Neural crest cell (in vitro differentiated cells): Measurements from ENCODE around the gene DUSP1. TPM values are rescaled to one million over a fixed set of nuclear protein-coding genes. Genes with fewer than 3 reads are reported as not detected.

Source experiments
- DNase-seq: peaks from one replicate; pipeline ENCODE4 v3.0.0; 2021; ENCODE audit warnings: low read depth, mixed read lengths, low spot score
- H3K27ac Mint-ChIP-seq: one replicate; pipeline ENCODE4 v1.8.0; 2021; ENCODE audit warnings: mild to moderate bottlenecking, mixed read lengths; ENCODE audit not compliant: unreplicated experiment
- H3K27me3 Mint-ChIP-seq: 2 replicates; pipeline ENCODE4 v1.8.0; 2021; ENCODE audit warnings: low read depth, mild to moderate bottlenecking, mixed read lengths
- H3K36me3 Mint-ChIP-seq: 2 replicates; pipeline ENCODE4 v1.8.0; 2021; ENCODE audit warnings: low read depth, mild to moderate bottlenecking, mixed read lengths
- H3K4me1 Mint-ChIP-seq: 2 replicates; pipeline ENCODE4 v1.8.0; 2021; ENCODE audit warnings: mixed read lengths
- H3K4me3 Mint-ChIP-seq: one replicate; pipeline ENCODE4 v1.8.0; 2021; ENCODE audit warnings: mild to moderate bottlenecking, mixed read lengths
- H3K9me3 Mint-ChIP-seq: 2 replicates; pipeline ENCODE4 v1.8.0; 2021; ENCODE audit warnings: mixed read lengths
- CTCF ChIP-seq: fragments of 200-600 bp; sonication (generic); conservative IDR thresholded peaks from 2 replicates; pipeline ENCODE4 v1.5.0; 2021; ENCODE audit warnings: antibody characterized with exemption, mild to moderate bottlenecking
- total RNA-seq: library from RNA; stranded (reverse); gene quantifications from 2 replicates; pipeline ENCODE4 v1.2.1, GENCODE V29; 2021

Gene DUSP1
- total RNA-seq, 1 donor from 2014 or later = 20.9 TPM

- DNase-seq = no peak
- peaks cover 13% of the 10 kb centered on the region for H3K27me3 Mint-ChIP-seq
- no peak overlapping the region for H3K4me3 Mint-ChIP-seq
- H3K4me1 Mint-ChIP-seq = peaks cover 19% of the 10 kb centered on the region
- no peaks in the 10 kb centered on the region for H3K36me3 Mint-ChIP-seq
- H3K27ac Mint-ChIP-seq = no peak overlapping the region
- no peaks in the 10 kb centered on the region for H3K9me3 Mint-ChIP-seq
- no peak for TF ChIP-seq CTCF
Observed at GRCh38 chr5:172721455-172722326, 49.3 kb downstream of the DUSP1 start.

GRCh38 chr5:172720655-172721054 lies 50.3 kb downstream of the DUSP1 start:
- no peaks in the 10 kb centered on the region for H3K36me3 Mint-ChIP-seq
- no peaks in the 10 kb centered on the region for H3K9me3 Mint-ChIP-seq
- no peak for TF ChIP-seq CTCF
- H3K4me1 Mint-ChIP-seq = peaks cover 20% of the 10 kb centered on the region
- no peak overlapping the region for H3K27ac Mint-ChIP-seq
- peaks cover 14% of the 10 kb centered on the region for H3K27me3 Mint-ChIP-seq
- no peak overlapping the region for H3K4me3 Mint-ChIP-seq
- no peak for DNase-seq

GRCh38 chr5:172719211-172719610 lies 51.8 kb downstream of the DUSP1 start:
- Mint-ChIP-seq H3K27ac (no peak overlapping the region), H3K27me3 (peaks cover 14% of the 10 kb centered on the region), H3K36me3 (no peaks in the 10 kb centered on the region), H3K4me1 (peaks cover 21% of the 10 kb centered on the region), H3K9me3 (no peaks in the 10 kb centered on the region), H3K4me3 (no peak overlapping the region)
- TF ChIP-seq CTCF = no peak
- no peak for DNase-seq

GRCh38 chr5:172718527-172719114 lies 52.4 kb downstream of the DUSP1 start:
- H3K27me3 Mint-ChIP-seq = peaks cover 14% of the 10 kb centered on the region
- no peak overlapping the region for H3K4me3 Mint-ChIP-seq
- no peak overlapping the region for H3K27ac Mint-ChIP-seq
- TF ChIP-seq CTCF = no peak
- no peaks in the 10 kb centered on the region for H3K9me3 Mint-ChIP-seq
- DNase-seq = no peak
- peaks cover 20% of the 10 kb centered on the region for H3K4me1 Mint-ChIP-seq
- no peaks in the 10 kb centered on the region for H3K36me3 Mint-ChIP-seq

Other genes starting within 250 kb of the DUSP1 start
- 5.7 and 6.1 TPM in 2 replicates for gene NEURL1B, start 129.9 kb downstream of the DUSP1 start, total RNA-seq
- 106 and 108 TPM in 2 replicates for gene ERGIC1, start 63.1 kb upstream of the DUSP1 start, total RNA-seq
- 54.6 and 57.5 TPM in 2 replicates for gene RPL26L1, start 188.2 kb upstream of the DUSP1 start, total RNA-seq
- 71.8 and 76.4 TPM in 2 replicates for gene ATP6V0E1, start 212.6 kb upstream of the DUSP1 start, total RNA-seq